BE2C (cell line): ENCODE data around the gene RTP5.

Experiments used
- DNase-seq: peaks from one replicate; pipeline ENCODE4 v3.0.0-alpha.2; 2020
- H3K27me3 ChIP-seq: fragments of 250-450 bp; sonication (Bioruptor Pico); 2 replicates; pipeline ENCODE4 v1.5.1; 2020; ENCODE audit warnings: mild to moderate bottlenecking
- H3K36me3 ChIP-seq: fragments of 250-450 bp; sonication (Bioruptor Pico); 2 replicates; pipeline ENCODE4 v1.5.1; 2020; ENCODE audit warnings: mild to moderate bottlenecking
- H3K4me1 ChIP-seq: fragments of 250-450 bp; sonication (Bioruptor Pico); 2 replicates; pipeline ENCODE4 v1.5.1; 2020
- H3K4me3 ChIP-seq: 2 replicates; pipeline ENCODE4 v1.5.1; 2011; ENCODE audit warnings: low read depth, low read length
- H3K9me3 ChIP-seq: fragments of 250-450 bp; sonication (Bioruptor Pico); 2 replicates; pipeline ENCODE4 v1.5.1; 2020
- TF ChIP-seq, protein P1 (sequence below): IDR thresholded peaks from 2 replicates; pipeline ENCODE4 v1.5.1; 2012; ENCODE audit warnings: mild to moderate bottlenecking, low read depth, low read length

Gene RTP5

GRCh38 chr2:241854342-241855244, 14.9 kb upstream of the RTP5 start:
- TF ChIP-seq, protein P1, sequence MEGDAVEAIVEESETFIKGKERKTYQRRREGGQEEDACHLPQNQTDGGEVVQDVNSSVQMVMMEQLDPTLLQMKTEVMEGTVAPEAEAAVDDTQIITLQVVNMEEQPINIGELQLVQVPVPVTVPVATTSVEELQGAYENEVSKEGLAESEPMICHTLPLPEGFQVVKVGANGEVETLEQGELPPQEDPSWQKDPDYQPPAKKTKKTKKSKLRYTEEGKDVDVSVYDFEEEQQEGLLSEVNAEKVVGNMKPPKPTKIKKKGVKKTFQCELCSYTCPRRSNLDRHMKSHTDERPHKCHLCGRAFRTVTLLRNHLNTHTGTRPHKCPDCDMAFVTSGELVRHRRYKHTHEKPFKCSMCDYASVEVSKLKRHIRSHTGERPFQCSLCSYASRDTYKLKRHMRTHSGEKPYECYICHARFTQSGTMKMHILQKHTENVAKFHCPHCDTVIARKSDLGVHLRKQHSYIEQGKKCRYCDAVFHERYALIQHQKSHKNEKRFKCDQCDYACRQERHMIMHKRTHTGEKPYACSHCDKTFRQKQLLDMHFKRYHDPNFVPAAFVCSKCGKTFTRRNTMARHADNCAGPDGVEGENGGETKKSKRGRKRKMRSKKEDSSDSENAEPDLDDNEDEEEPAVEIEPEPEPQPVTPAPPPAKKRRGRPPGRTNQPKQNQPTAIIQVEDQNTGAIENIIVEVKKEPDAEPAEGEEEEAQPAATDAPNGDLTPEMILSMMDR: no peak
- H3K36me3 ChIP-seq: no peaks in the 10 kb centered on the region
- no peaks in the 10 kb centered on the region for H3K9me3 ChIP-seq
- peaks cover 15% of the 10 kb centered on the region for H3K4me1 ChIP-seq
- no peaks in the 10 kb centered on the region for H3K27me3 ChIP-seq
- H3K4me3 ChIP-seq: no peak overlapping the region
- DNase-seq: peak; percentile 15

GRCh38 chr2:241855245-241855887, 14.2 kb upstream of the RTP5 start:
- Histone ChIP-seq H3K9me3 (no peaks in the 10 kb centered on the region), H3K36me3 (no peaks in the 10 kb centered on the region), H3K27me3 (no peaks in the 10 kb centered on the region), H3K4me1 (peaks cover 18% of the 10 kb centered on the region), H3K4me3 (no peak overlapping the region)
- DNase-seq: peak; percentile 19
- TF ChIP-seq, protein P1: no peak

- Histone ChIP-seq H3K36me3 (no peaks in the 10 kb centered on the region), H3K4me3 (no peak overlapping the region)
- TF ChIP-seq, protein P1: no peak
Observed at GRCh38 chr2:241855888-241856422, 13.6 kb upstream of the RTP5 start.

GRCh38 chr2:241857041-241857541, 12.4 kb upstream of the RTP5 start:
- Histone ChIP-seq H3K27me3 (no peaks in the 10 kb centered on the region), H3K36me3 (no peaks in the 10 kb centered on the region), H3K4me3 (no peak overlapping the region), H3K9me3 (no peaks in the 10 kb centered on the region), H3K4me1 (peaks cover 22% of the 10 kb centered on the region)
- DNase-seq: peak; percentile 7
- TF ChIP-seq, protein P1: no peak

More at GRCh38 chr2:241855888-241856422, 13.6 kb upstream of the RTP5 start:
- DNase-seq: peak; percentile 7
- H3K9me3 ChIP-seq: no peaks in the 10 kb centered on the region
- H3K4me1 ChIP-seq: peaks cover 22% of the 10 kb centered on the region
- no peaks in the 10 kb centered on the region for H3K27me3 ChIP-seq

DNA sequence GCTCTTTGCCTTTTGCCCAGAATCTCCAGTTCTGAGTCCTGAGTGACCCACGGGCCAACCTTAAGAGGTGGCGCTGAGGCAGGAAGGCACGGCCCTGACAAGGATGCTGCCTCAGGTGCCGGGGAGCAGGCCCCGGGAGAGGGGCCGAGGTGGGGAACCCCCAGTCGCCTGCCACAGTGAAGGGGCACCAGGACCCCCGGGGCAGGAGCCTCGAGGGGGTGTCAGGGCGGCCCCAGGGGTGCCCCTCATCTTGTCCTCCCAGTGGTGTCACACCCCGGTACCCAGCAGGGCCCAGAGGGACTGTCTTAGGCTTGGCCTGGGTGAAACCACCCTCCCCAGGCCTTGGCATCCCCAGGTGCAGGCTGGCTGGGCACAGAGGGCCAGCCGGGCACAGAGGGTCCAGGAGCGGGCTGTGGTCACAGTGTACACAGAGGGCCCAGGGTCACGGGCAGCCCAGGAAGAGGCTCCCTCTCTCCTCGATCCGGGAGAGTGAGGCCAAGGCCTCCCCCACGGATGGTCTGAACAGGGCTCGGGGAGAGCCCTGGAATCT, 11.9 kb upstream of the RTP5 start:
- H3K4me1 ChIP-seq: peaks cover 22% of the 10 kb centered on the region
- no peaks in the 10 kb centered on the region for H3K9me3 ChIP-seq
- TF ChIP-seq, protein P1: no peak
- H3K27me3 ChIP-seq: no peaks in the 10 kb centered on the region
- peak; percentile 6 for DNase-seq
- no peaks in the 10 kb centered on the region for H3K36me3 ChIP-seq
- no peak overlapping the region for H3K4me3 ChIP-seq
